ENCODE data around the gene UVRAG. TPM values are rescaled to one million over a fixed set of nuclear protein-coding genes. Genes with fewer than 3 reads are reported as not detected.

Gene UVRAG
- total and polyA plus RNA-seq, 2 of the 13 experiments (the other 11 are each of a cell fraction or from before 2014, with no cell fraction given) = 9.7 to 17.3 TPM

- TF ChIP-seq, protein P1, sequence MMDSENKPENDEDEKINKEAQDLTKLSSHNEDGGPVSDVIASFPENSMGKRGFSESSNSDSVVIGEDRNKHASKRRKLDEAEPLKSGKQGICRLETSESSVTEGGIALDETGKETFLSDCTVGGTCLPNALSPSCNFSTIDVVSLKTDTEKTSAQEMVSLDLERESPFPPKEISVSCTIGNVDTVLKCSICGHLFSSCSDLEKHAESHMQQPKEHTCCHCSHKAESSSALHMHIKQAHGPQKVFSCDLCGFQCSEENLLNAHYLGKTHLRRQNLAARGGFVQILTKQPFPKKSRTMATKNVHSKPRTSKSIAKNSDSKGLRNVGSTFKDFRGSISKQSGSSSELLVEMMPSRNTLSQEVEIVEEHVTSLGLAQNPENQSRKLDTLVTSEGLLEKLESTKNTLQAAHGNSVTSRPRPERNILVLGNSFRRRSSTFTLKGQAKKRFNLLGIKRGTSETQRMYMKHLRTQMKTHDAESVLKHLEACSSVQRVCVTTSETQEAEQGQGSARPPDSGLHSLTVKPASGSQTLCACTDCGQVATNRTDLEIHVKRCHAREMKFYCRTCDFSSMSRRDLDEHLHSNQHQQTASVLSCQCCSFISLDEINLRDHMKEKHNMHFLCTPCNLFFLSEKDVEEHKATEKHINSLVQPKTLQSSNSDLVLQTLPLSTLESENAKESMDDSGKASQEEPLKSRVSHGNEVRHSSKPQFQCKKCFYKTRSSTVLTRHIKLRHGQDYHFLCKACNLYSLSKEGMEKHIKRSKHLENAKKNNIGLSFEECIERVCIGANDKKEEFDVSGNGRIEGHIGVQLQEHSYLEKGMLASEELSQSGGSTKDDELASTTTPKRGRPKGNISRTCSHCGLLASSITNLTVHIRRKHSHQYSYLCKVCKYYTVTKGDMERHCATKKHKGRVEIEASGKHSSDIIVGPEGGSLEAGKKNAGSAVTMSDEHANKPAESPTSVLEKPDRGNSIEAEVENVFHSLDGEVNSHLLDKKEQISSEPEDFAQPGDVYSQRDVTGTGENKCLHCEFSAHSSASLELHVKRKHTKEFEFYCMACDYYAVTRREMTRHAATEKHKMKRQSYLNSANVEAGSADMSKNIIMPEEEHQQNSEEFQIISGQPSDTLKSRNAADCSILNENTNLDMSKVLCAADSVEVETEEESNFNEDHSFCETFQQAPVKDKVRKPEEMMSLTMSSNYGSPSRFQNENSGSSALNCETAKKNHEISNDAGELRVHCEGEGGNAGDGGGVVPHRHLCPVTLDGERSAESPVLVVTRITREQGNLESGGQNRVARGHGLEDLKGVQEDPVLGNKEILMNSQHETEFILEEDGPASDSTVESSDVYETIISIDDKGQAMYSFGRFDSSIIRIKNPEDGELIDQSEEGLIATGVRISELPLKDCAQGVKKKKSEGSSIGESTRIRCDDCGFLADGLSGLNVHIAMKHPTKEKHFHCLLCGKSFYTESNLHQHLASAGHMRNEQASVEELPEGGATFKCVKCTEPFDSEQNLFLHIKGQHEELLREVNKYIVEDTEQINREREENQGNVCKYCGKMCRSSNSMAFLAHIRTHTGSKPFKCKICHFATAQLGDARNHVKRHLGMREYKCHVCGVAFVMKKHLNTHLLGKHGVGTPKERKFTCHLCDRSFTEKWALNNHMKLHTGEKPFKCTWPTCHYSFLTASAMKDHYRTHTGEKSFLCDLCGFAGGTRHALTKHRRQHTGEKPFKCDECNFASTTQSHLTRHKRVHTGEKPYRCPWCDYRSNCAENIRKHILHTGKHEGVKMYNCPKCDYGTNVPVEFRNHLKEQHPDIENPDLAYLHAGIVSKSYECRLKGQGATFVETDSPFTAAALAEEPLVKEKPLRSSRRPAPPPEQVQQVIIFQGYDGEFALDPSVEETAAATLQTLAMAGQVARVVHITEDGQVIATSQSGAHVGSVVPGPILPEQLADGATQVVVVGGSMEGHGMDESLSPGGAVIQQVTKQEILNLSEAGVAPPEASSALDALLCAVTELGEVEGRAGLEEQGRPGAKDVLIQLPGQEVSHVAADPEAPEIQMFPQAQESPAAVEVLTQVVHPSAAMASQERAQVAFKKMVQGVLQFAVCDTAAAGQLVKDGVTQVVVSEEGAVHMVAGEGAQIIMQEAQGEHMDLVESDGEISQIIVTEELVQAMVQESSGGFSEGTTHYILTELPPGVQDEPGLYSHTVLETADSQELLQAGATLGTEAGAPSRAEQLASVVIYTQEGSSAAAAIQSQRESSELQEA (CRISPR knock-in tag; IDR thresholded peaks at IDR 0.05; ENCODE audit: not compliant biosample characterization) = no peak
- TF ChIP-seq NONO (IDR thresholded peaks at IDR 0.05) (no peak), NONO (CRISPR knock-in tag; conservative IDR thresholded peaks at IDR 0.05) (no peak), CREM (IDR thresholded peaks at IDR 0.05) (no peak), CREM (CRISPR knock-in tag; IDR thresholded peaks at IDR 0.05) (no peak), WIZ (CRISPR knock-in tag; IDR thresholded peaks at IDR 0.05) (no peak), ZKSCAN8 (CRISPR knock-in tag; IDR thresholded peaks at IDR 0.05; ENCODE audit: borderline replicate concordance) (no peak), BCL6 (CRISPR knock-in tag; IDR thresholded peaks at IDR 0.05) (no peak), ZNF274 (CRISPR knock-in tag; IDR thresholded peaks at IDR 0.05) (no peak), KLF6 (CRISPR knock-in tag; IDR thresholded peaks at IDR 0.05) (no peak), ZNF737 (CRISPR knock-in tag; IDR thresholded peaks at IDR 0.05; ENCODE audit: borderline replicate concordance) (0 out of 2 replicates have a peak, but pooled peaks have one; percentile 54), JUN (CRISPR knock-in tag; IDR thresholded peaks at IDR 0.05) (no peak), ZNF609 (CRISPR knock-in tag; IDR thresholded peaks at IDR 0.05; ENCODE audit: borderline replicate concordance) (no peak), NPAS2 (CRISPR knock-in tag; IDR thresholded peaks at IDR 0.05; ENCODE audit: borderline replicate concordance) (no peak), ZNF460 (CRISPR knock-in tag; IDR thresholded peaks at IDR 0.05; ENCODE audit: borderline replicate concordance) (no peak), ZNF883 (CRISPR knock-in tag; IDR thresholded peaks at IDR 0.05; ENCODE audit: not compliant biosample characterization) (no peak)
- TF ChIP-seq, protein P2, sequence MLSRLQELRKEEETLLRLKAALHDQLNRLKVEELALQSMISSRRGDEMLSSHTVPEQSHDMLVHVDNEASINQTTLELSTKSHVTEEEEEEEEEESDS (CRISPR knock-in tag; IDR thresholded peaks at IDR 0.05; ENCODE audit: borderline replicate concordance) = no peak
These were observed 547 bp downstream of the UVRAG start (continued) for GRCh38 chr11:75815345-75816168.

All from HepG2 (cell line).